ENCODE measurements around the gene CACNA1D. TPM values are rescaled to one million over a fixed set of nuclear protein-coding genes. Genes with fewer than 3 reads are reported as not detected.

CACNA1D gene
- total RNA-seq, 4 donors from 2014 or later, result 12.7 to 98.9 (median 25.0) TPM

DNA sequence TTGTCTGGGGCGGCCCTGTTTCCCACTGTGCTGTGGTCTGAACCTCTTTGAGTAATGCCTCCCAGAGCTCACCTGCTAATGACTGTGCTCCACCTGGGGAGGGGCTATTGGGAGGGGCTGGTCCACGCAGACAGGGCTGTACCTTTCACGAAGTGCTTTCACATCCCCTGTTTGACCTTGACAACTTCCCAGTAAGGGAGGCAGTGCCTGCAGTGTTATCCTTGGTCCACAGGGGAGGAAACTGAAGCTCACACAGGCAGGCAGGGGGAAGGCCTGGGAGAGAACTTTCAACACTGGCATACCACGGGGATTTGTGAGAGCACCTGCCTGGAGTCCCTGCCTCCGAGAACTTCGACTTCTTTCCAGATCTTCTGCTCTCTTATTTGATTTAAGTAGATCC is 91.2 kb downstream of the CACNA1D start:
- 85% methylated on average over 6 of the region's 6 CpGs; no CpG with 5 or more reads in 1 of the 2 donors for WGBS, 2 donors (ENCODE audit: low coverage in 1 of 2)
- Histone ChIP-seq H3K4me3 (no peak overlapping the region), H3K4me1 (no peaks in the 10 kb centered on the region), H3K27ac (no peak overlapping the region), H3K27me3 (no peaks in the 10 kb centered on the region), H3K9me3 (no peaks in the 10 kb centered on the region), H3K36me3 (no peaks in the 10 kb centered on the region)
- no peak for TF ChIP-seq CTCF (IDR thresholded peaks at IDR 0.05)
- TF ChIP-seq POLR2AphosphoS5 (IDR thresholded peaks at IDR 0.05), result no peak
- TF ChIP-seq POLR2A (IDR thresholded peaks at IDR 0.05), result no peak
- no peak for TF ChIP-seq EP300 (IDR thresholded peaks at IDR 0.05; ENCODE audit: low read depth)
- DNase-seq, result no peak
- intact Hi-C loops (cut with DNase I; ENCODE audit: low total_unique reads), result no loop called here
- in situ Hi-C loops (cut with MboI; ENCODE audit: low pct_ligation_motif_present in 1 of 4, low pct_unique_long_range_greater_than_20kb in 1 of 4, low sequenced_read_pairs in 3 of 4), result no loop called here

- Histone ChIP-seq H3K9me3 (no peaks in the 10 kb centered on the region), H3K36me3 (no peaks in the 10 kb centered on the region), H3K4me3 (no peak overlapping the region), H3K27me3 (no peaks in the 10 kb centered on the region), H3K4me1 (no peaks in the 10 kb centered on the region), H3K27ac (no peak overlapping the region)
- no peak for DNase-seq
- no peak for TF ChIP-seq CTCF (IDR thresholded peaks at IDR 0.05)
- TF ChIP-seq EP300 (IDR thresholded peaks at IDR 0.05; ENCODE audit: low read depth), result no peak
- no peak for TF ChIP-seq POLR2A (IDR thresholded peaks at IDR 0.05)
- no peak for TF ChIP-seq POLR2AphosphoS5 (IDR thresholded peaks at IDR 0.05)
- in situ Hi-C loops (cut with MboI; ENCODE audit: low pct_ligation_motif_present in 1 of 4, low pct_unique_long_range_greater_than_20kb in 1 of 4, low sequenced_read_pairs in 3 of 4), result no loop called here
- 78% methylated on average over 4 of the region's 4 CpGs; no CpG with 5 or more reads in 1 of the 2 donors for WGBS, 2 donors (ENCODE audit: low coverage in 1 of 2)
- intact Hi-C loops (cut with DNase I; ENCODE audit: low total_unique reads), result no loop called here
Observed at GRCh38 chr3:53588122-53588521, 93.7 kb downstream of the CACNA1D start.

GRCh38 chr3:53589201-53589600 is 94.8 kb downstream of the CACNA1D start:
- Histone ChIP-seq H3K27me3 (no peaks in the 10 kb centered on the region), H3K27ac (no peak overlapping the region), H3K9me3 (no peaks in the 10 kb centered on the region), H3K36me3 (no peaks in the 10 kb centered on the region), H3K4me3 (no peak overlapping the region), H3K4me1 (no peaks in the 10 kb centered on the region)
- in situ Hi-C loops (cut with MboI; ENCODE audit: low pct_ligation_motif_present in 1 of 4, low pct_unique_long_range_greater_than_20kb in 1 of 4, low sequenced_read_pairs in 3 of 4) (no loop called here), intact Hi-C loops (cut with DNase I; ENCODE audit: low total_unique reads) (no loop called here)
- TF ChIP-seq CTCF (IDR thresholded peaks at IDR 0.05) (no peak), EP300 (IDR thresholded peaks at IDR 0.05; ENCODE audit: low read depth) (no peak), POLR2AphosphoS5 (IDR thresholded peaks at IDR 0.05) (no peak), POLR2A (IDR thresholded peaks at IDR 0.05) (no peak)
- WGBS, 2 donors (ENCODE audit: low coverage in 1 of 2), result 93 to 94% methylated on average over 5 to 12 of the region's 12 CpGs
- no peak for DNase-seq

- intact Hi-C loops (cut with DNase I; ENCODE audit: low total_unique reads), result no loop called here
- DNase-seq, result no peak
- no peak overlapping the region for H3K4me3 ChIP-seq
- no peaks in the 10 kb centered on the region for H3K36me3 ChIP-seq
- TF ChIP-seq POLR2AphosphoS5 (IDR thresholded peaks at IDR 0.05) (no peak), EP300 (IDR thresholded peaks at IDR 0.05; ENCODE audit: low read depth) (no peak), CTCF (IDR thresholded peaks at IDR 0.05) (no peak), POLR2A (IDR thresholded peaks at IDR 0.05) (no peak)
- H3K9me3 ChIP-seq, result no peaks in the 10 kb centered on the region
- in situ Hi-C loops (cut with MboI; ENCODE audit: low pct_ligation_motif_present in 1 of 4, low pct_unique_long_range_greater_than_20kb in 1 of 4, low sequenced_read_pairs in 3 of 4), result no loop called here
- no peaks in the 10 kb centered on the region for H3K4me1 ChIP-seq
- H3K27ac ChIP-seq, result no peak overlapping the region
- H3K27me3 ChIP-seq, result no peaks in the 10 kb centered on the region
Observed at GRCh38 chr3:53589806-53590205, 95.4 kb downstream of the CACNA1D start.
